K562 treated with DMSO at 1 percent for 24 hours (cell line): ENCODE measurements around the gene TRA2A. TPM values are rescaled to one million over a fixed set of nuclear protein-coding genes. Genes with fewer than 3 reads are reported as not detected.

Experiments
- total RNA-seq: library from RNA; unstranded; fragments of 300-600 nt; gene quantifications from 2 replicates; pipeline ENCODE4 v1.2.3, GENCODE V29; 2022; ENCODE audit warnings: low read depth; ENCODE audit not compliant: insufficient read depth

The TRA2A gene
- 25.4 and 30.1 TPM in 2 replicates for total RNA-seq

GRCh38 chr7:23531794-23532489 is at the start of gene TRA2A:
Gene TRA2A, minus strand, starts transcription at chr7:23531981. Its CDS starts 157 bp downstream, at chr7:23531824.

GRCh38 chr7:23470330-23471105 is 61.3 kb downstream of the TRA2A start, which contains the start of gene IGF2BP3:
Gene IGF2BP3, minus strand, starts transcription at chr7:23470491. Its CDS starts 381 bp downstream, at chr7:23470110.

Other genes with a start within 250 kb of the TRA2A start
- 81.9 and 92.9 TPM in 2 replicates for gene MALSU1, start 232.6 kb downstream of the TRA2A start, total RNA-seq
- 16.5 and 19.2 TPM in 2 replicates for gene IGF2BP3, start 61.5 kb downstream of the TRA2A start, total RNA-seq
- gene CCDC126, start 65.4 kb upstream of the TRA2A start, total RNA-seq, result 4.3 and 5.3 TPM in 2 replicates
- gene FAM221A, start 148.2 kb upstream of the TRA2A start, total RNA-seq, result not detected in 2 replicates
- gene STK31, start 178.2 kb upstream of the TRA2A start, total RNA-seq, result 0.59 and 0.64 TPM in 2 replicates